A549 treated with CpdA at 1 μM for 4 hours (cell line): ENCODE data around the gene LY6G5C. TPM values are rescaled to one million over a fixed set of nuclear protein-coding genes. Genes with fewer than 3 reads are reported as not detected.

Source experiments
- total RNA-seq: library from RNA; stranded (reverse); fragments of 200-300 nt; extraction: Qiagen RNA extraction; gene quantifications from 5 replicates; pipeline ENCODE4 v1.2.3, GENCODE V29; 2022; ENCODE audit warnings: low read depth

LY6G5C gene
- total RNA-seq, 1 experiment from 2014 or later, result 1.4 TPM

Other genes starting within 250 kb of the LY6G5C start
- 6.6 to 8.6 TPM (median 7.7 TPM) in 5 replicates for gene MICB, start 182.9 kb downstream of the LY6G5C start, total RNA-seq
- not detected in 5 replicates for gene MCCD1, start 152.1 kb downstream of the LY6G5C start, total RNA-seq
- 313 to 396 TPM (median 382 TPM) in 5 replicates for gene DDX39B, start 139.1 kb downstream of the LY6G5C start, total RNA-seq
- 0.57 to 0.77 TPM (median 0.63 TPM) in 5 replicates for gene ATP6V1G2, start 134.5 kb downstream of the LY6G5C start, total RNA-seq
- 9.5 to 12.2 TPM (median 10.6 TPM) in 5 replicates for gene NFKBIL1, start 133.5 kb downstream of the LY6G5C start, total RNA-seq
- 0.08 to 0.13 TPM (median 0.10 TPM) in 3 of 5 replicates, not detected in the others for gene LTA, start 108.8 kb downstream of the LY6G5C start, total RNA-seq
- gene TNF, start 105.5 kb downstream of the LY6G5C start, total RNA-seq, result 0.06 to 0.13 TPM (median 0.07 TPM) in 3 of 5 replicates, not detected in the others
- gene LTB, start 98.6 kb downstream of the LY6G5C start, total RNA-seq, result 0.27 to 0.39 TPM (median 0.35 TPM) in 5 replicates
- 0.26 to 0.49 TPM (median 0.37 TPM) in 3 of 5 replicates, not detected in the others for gene LST1, start 94.8 kb downstream of the LY6G5C start, total RNA-seq
- not detected in 5 replicates for gene NCR3, start 88.1 kb downstream of the LY6G5C start, total RNA-seq
- not detected in 5 replicates for gene AIF1, start 65.8 kb downstream of the LY6G5C start, total RNA-seq
- 70.6 to 97.9 TPM (median 90.8 TPM) in 5 replicates for gene PRRC2A, start 60.4 kb downstream of the LY6G5C start, total RNA-seq
- 115 to 151 TPM (median 145 TPM) in 5 replicates for gene BAG6, start 28.4 kb downstream of the LY6G5C start, total RNA-seq
- gene APOM, start 25.2 kb downstream of the LY6G5C start, total RNA-seq, result 1.8 to 4.8 TPM (median 3.2 TPM) in 5 replicates
- 10.5 to 13.0 TPM (median 12.2 TPM) in 5 replicates for gene C6orf47, start 20.3 kb downstream of the LY6G5C start, total RNA-seq
- 9.3 to 14.1 TPM (median 12.7 TPM) in 5 replicates for gene GPANK1, start 16.1 kb downstream of the LY6G5C start, total RNA-seq
- gene CSNK2B, start 15.0 kb downstream of the LY6G5C start, total RNA-seq, result 168 to 184 TPM (median 180 TPM) in 5 replicates
- gene LY6G5B, start 11.1 kb downstream of the LY6G5C start, total RNA-seq, result 3.6 to 6.3 TPM (median 5.0 TPM) in 5 replicates
- gene ABHD16A, start 22.3 kb upstream of the LY6G5C start, total RNA-seq, result 15.6 to 21.2 TPM (median 19.2 TPM) in 5 replicates
- gene LY6G6F, start 25.8 kb upstream of the LY6G5C start, total RNA-seq, result not detected in 5 replicates
- not detected in 5 replicates for gene LY6G6D, start 34.3 kb upstream of the LY6G5C start, total RNA-seq
- 0.11 TPM in 1 of 5 replicates, not detected in the others for gene LY6G6C, start 40.7 kb upstream of the LY6G5C start, total RNA-seq
- not detected in 5 replicates for gene MPIG6B, start 42.3 kb upstream of the LY6G5C start, total RNA-seq
- gene DDAH2, start 48.2 kb upstream of the LY6G5C start, total RNA-seq, result 25.6 to 30.4 TPM (median 28.7 TPM) in 5 replicates
- gene CLIC1, start 55.5 kb upstream of the LY6G5C start, total RNA-seq, result 495 to 530 TPM (median 516 TPM) in 5 replicates
- gene MSH5, start 58.9 kb upstream of the LY6G5C start, total RNA-seq, result 12.1 to 16.5 TPM (median 15.1 TPM) in 5 replicates
- 3.6 to 5.9 TPM (median 4.7 TPM) in 5 replicates for gene SAPCD1, start 81.6 kb upstream of the LY6G5C start, total RNA-seq
- gene VWA7, start 96.3 kb upstream of the LY6G5C start, total RNA-seq, result 0.61 to 2.0 TPM (median 1.5 TPM) in 5 replicates
- 50.8 to 60.2 TPM (median 57.2 TPM) in 5 replicates for gene VARS1, start 114.7 kb upstream of the LY6G5C start, total RNA-seq
- gene LSM2, start 125.9 kb upstream of the LY6G5C start, total RNA-seq, result 49.7 to 68.8 TPM (median 64.6 TPM) in 5 replicates
- gene HSPA1L, start 134.2 kb upstream of the LY6G5C start, total RNA-seq, result 1.3 to 2.2 TPM (median 2.1 TPM) in 5 replicates
- 218 to 535 TPM (median 388 TPM) in 5 replicates for gene HSPA1A, start 134.5 kb upstream of the LY6G5C start, total RNA-seq
- 167 to 379 TPM (median 289 TPM) in 5 replicates for gene HSPA1B, start 146.7 kb upstream of the LY6G5C start, total RNA-seq
- gene NEU1, start 181.8 kb upstream of the LY6G5C start, total RNA-seq, result 25.3 to 37.2 TPM (median 30.6 TPM) in 5 replicates
- gene SLC44A4, start 197.9 kb upstream of the LY6G5C start, total RNA-seq, result 0.10 to 0.14 TPM (median 0.13 TPM) in 3 of 5 replicates, not detected in the others
- 25.6 to 34.6 TPM (median 30.8 TPM) in 5 replicates for gene EHMT2, start 216.6 kb upstream of the LY6G5C start, total RNA-seq
- gene ZBTB12, start 221.0 kb upstream of the LY6G5C start, total RNA-seq, result 3.2 to 5.4 TPM (median 4.8 TPM) in 5 replicates
- 0.19 to 0.66 TPM (median 0.27 TPM) in 5 replicates for gene C2, start 246.7 kb upstream of the LY6G5C start, total RNA-seq